GM12891 (cell line): Measurements from ENCODE around the gene PRODH2.

Experiments
- POLR2A ChIP-seq: IDR thresholded peaks from 2 replicates; pipeline ENCODE4 v1.6.1; 2011; ENCODE audit warnings: low read depth, low read length, control low read depth
- POLR2AphosphoS5 ChIP-seq: IDR thresholded peaks from 2 replicates; pipeline ENCODE4 v1.6.1; 2011; ENCODE audit warnings: low read depth, low read length, control low read depth
- TAF1 ChIP-seq: IDR thresholded peaks from 2 replicates; pipeline ENCODE4 v1.6.1; 2011; ENCODE audit warnings: low read depth, low read length, control low read depth

- 0 out of 2 replicates have a peak, but pooled peaks have one; percentile 24 for TF ChIP-seq POLR2A
- TF ChIP-seq TAF1, result no peak
- TF ChIP-seq POLR2AphosphoS5, result no peak
These were observed 46.0 kb downstream of the PRODH2 start for GRCh38 chr19:35766571-35767104.
